Testis (tissue), 3 donors: ENCODE data around the gene SLC6A19. TPM values are rescaled to one million over a fixed set of nuclear protein-coding genes. Genes with fewer than 3 reads are reported as not detected.

Experiments
- DNase-seq: peaks from one replicate; pipeline ENCODE4 v3.0.0-alpha.2; 2019
- H3K27ac ChIP-seq, 2 donors: fragments of 200-600 bp; sonication (generic); one replicate each; pipeline ENCODE4 v1.5.1; 2019
- H3K27me3 ChIP-seq: fragments of 200-600 bp; sonication (generic); one replicate; pipeline ENCODE4 v1.5.1; 2019
- H3K36me3 ChIP-seq: fragments of 200-600 bp; sonication (generic); one replicate; pipeline ENCODE4 v1.5.1; 2017; ENCODE audit warnings: low read depth; ENCODE audit errors: missing control alignments
- H3K4me1 ChIP-seq: fragments of 200-600 bp; sonication (generic); one replicate; pipeline ENCODE4 v1.5.1; 2019
- H3K4me3 ChIP-seq, 2 donors: fragments of 200-600 bp; sonication (generic); one replicate each; pipeline ENCODE4 v1.5.1; 2017 to 2019
- H3K9me3 ChIP-seq: fragments of 200-600 bp; sonication (generic); one replicate; pipeline ENCODE4 v1.5.1; 2017
- POLR2A ChIP-seq: fragments of 450-650 bp; IDR thresholded peaks from one replicate; pipeline ENCODE4 v1.6.1; 2017; ENCODE audit warnings: antibody characterized with exemption, mild to moderate bottlenecking, moderate library complexity
- whole genome bisulfite sequencing, 2 donors: methylation state at CpG; one replicate each; pipeline ENCODE4 v1.1.5; 2018; 5-methylcytosine and 5-hydroxymethylcytosine counted together
- intact Hi-C: fragments of 100-400 bp; cut with DNase I; formaldehyde crosslinking; loops from one replicate; pipeline ENCODE4 v1.15.1; 2023; ENCODE audit warnings: low total_unique reads
- polyA plus RNA-seq: library from polyadenylated mRNA; stranded (reverse); fragments of 350-450 nt; fragmentation: Illumina TruSeq; extraction: RNeasy Lipid Tissue Mini Kit (QIAGEN cat#74804); gene quantifications from one replicate; pipeline ENCODE4 v1.2.3, GENCODE V29; 2014; ENCODE audit warnings: low read depth, low replicate concordance; ENCODE audit not compliant: insufficient read depth
- total RNA-seq, 2 donors: library from RNA; depleted of rRNA; stranded (reverse); fragments of >200 nt; gene quantifications; one replicate each; pipeline ENCODE4 v1.2.3, GENCODE V29; 2016
- TF ChIP-seq, protein P1 (sequence below), 3 experiments: fragments of 450-650 bp in 2 of 3; fragments of 200-600 bp in 1 of 3; sonication (generic) in 1 of 3; IDR thresholded peaks; one replicate each; pipeline ENCODE4 v1.5.1; 2016 to 2019; ENCODE audit warnings: antibody characterized with exemption in 3 of 3, mild to moderate bottlenecking in 2 of 3, moderate library complexity in 1 of 3

Gene SLC6A19
- total and polyA plus RNA-seq, 3 donors from 2014 or later = 0.16 to 0.68 (median 0.28) TPM

DNA sequence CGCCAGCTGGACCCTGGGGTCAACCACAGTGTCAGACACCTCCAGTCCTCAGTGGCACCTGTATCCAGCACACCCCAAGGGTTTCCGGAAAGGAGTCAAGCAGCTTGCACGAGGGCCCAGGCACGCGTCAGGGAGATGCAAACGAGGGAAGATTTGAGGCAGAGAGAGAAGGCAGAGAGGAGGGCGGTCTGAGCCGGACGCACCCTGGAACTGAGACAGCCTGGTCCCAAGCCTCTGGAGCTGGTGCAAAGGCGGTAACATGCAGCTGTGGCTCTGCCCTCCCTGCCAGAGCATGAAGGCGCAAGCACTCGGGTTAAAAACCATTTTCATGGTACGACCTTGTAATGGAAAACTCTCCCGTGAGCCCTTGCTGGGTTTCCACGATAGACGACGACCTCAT is 56.0 kb downstream of the SLC6A19 start:
- intact Hi-C loops = no loop called here
- H3K27me3 ChIP-seq = no peaks in the 10 kb centered on the region
- DNase-seq = no peak
- 83 to 84% methylated on average over 16 to 17 of the region's 17 CpGs for WGBS, 2 donors
- H3K9me3 ChIP-seq = no peaks in the 10 kb centered on the region
- H3K4me1 ChIP-seq = no peaks in the 10 kb centered on the region
- no peak for TF ChIP-seq POLR2A
- TF ChIP-seq, protein P1, sequence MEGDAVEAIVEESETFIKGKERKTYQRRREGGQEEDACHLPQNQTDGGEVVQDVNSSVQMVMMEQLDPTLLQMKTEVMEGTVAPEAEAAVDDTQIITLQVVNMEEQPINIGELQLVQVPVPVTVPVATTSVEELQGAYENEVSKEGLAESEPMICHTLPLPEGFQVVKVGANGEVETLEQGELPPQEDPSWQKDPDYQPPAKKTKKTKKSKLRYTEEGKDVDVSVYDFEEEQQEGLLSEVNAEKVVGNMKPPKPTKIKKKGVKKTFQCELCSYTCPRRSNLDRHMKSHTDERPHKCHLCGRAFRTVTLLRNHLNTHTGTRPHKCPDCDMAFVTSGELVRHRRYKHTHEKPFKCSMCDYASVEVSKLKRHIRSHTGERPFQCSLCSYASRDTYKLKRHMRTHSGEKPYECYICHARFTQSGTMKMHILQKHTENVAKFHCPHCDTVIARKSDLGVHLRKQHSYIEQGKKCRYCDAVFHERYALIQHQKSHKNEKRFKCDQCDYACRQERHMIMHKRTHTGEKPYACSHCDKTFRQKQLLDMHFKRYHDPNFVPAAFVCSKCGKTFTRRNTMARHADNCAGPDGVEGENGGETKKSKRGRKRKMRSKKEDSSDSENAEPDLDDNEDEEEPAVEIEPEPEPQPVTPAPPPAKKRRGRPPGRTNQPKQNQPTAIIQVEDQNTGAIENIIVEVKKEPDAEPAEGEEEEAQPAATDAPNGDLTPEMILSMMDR (IDR thresholded peaks at IDR 0.05) = no peak
- H3K4me3 ChIP-seq = no peak overlapping the region
- H3K36me3 ChIP-seq = no peaks in the 10 kb centered on the region
- no peak overlapping the region for H3K27ac ChIP-seq

DNA sequence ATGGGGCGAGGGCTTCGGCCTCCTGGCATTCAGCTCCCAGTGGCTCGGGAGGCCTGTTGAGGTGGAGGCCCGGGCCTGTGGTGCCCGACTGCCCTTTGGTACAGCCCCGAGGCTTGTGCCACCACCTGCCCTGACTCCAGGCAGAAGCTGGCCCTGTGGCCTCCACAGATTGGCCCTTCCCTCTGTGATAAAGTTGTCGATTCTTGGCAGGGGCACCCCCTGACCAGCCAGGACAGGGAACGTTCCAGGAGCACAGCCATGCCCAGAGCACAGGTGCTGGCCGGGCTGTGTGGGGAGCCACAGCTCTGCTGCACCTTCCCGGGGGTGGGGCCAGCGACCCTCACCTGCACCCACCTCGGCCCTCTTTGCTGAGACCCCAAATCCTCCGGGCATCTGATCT is 56.4 kb downstream of the SLC6A19 start:
- Histone ChIP-seq H3K4me1 (no peaks in the 10 kb centered on the region), H3K36me3 (no peaks in the 10 kb centered on the region), H3K27me3 (no peaks in the 10 kb centered on the region), H3K9me3 (no peaks in the 10 kb centered on the region), H3K27ac (no peak overlapping the region), H3K4me3 (no peak overlapping the region)
- TF ChIP-seq POLR2A = no peak
- WGBS, 2 donors = 94% methylated on average over 11 to 13 of the region's 13 CpGs
- intact Hi-C loops = no loop called here
- DNase-seq = no peak

DNA sequence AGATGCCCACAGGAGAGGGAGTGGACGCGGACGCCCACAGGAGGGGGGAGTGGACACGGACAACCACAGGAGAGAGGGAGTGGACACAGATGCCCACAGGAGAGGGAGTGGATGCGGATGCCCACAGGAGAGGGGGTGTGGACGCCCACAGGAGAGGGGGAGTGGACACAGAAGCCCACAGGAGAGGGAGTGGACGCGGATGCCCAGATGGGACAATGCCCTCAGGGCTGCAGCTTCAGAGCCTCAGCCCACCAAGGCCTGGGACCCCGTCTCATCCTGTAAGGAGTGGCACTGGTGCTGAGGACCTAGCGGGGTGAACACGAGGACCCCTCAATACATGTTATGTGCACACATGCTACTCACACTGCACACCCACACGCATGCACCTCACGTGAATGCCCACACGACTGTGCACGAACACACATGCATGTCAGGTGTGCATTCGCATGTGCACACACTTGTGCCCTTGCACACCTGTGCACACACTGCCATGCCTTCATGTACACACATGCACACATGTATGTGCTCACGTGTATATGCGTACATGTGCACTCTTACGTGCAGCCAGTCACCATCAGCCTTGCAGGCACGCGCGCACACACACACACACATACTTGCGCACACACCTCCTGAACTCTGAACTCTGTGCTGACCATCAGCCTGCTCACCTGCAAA is 58.5 kb downstream of the SLC6A19 start:
- TF ChIP-seq, protein P1 (IDR thresholded peaks at IDR 0.05) = no peak
- TF ChIP-seq POLR2A = no peak
- intact Hi-C loops = no loop called here

DNA sequence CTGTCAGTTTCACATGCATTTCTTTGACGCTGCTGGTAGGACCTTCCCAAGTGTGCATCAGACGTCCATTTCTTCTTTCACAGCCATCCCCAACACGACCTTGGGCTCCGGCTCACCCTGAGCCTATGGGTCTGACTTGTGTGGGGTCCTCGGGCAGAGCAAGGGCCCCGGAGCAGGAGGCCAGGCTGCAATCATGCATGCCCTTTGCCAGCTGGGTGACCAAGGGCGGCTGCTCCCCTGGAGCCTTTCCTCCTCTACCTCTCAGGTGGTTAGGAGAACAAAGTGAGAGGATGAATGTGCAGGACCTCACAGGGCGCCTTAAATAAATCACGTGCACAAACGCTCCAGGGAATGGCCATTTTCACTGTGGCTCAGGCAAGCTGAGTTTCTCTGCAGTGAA is 60.2 kb downstream of the SLC6A19 start:
- H3K27me3 ChIP-seq = no peaks in the 10 kb centered on the region
- intact Hi-C loops = no loop called here
- no peak for DNase-seq
- TF ChIP-seq, protein P1 (IDR thresholded peaks at IDR 0.05) = no peak
- no peak for TF ChIP-seq POLR2A
- 91 to 92% methylated on average over 10 of the region's 10 CpGs for WGBS, 2 donors
- H3K36me3 ChIP-seq = no peaks in the 10 kb centered on the region
- no peak overlapping the region for H3K27ac ChIP-seq
- H3K4me1 ChIP-seq = no peaks in the 10 kb centered on the region
- H3K4me3 ChIP-seq = no peak overlapping the region
- no peaks in the 10 kb centered on the region for H3K9me3 ChIP-seq

More for the DNA sequence above, 58.5 kb downstream of the SLC6A19 start:
- DNase-seq = no peak
- Histone ChIP-seq H3K27me3 (no peaks in the 10 kb centered on the region), H3K4me1 (no peaks in the 10 kb centered on the region), H3K9me3 (no peaks in the 10 kb centered on the region), H3K27ac (no peak overlapping the region), H3K36me3 (no peaks in the 10 kb centered on the region), H3K4me3 (no peak overlapping the region)
- 94 to 95% methylated on average over 16 to 23 of the region's 23 CpGs for WGBS, 2 donors

DNA sequence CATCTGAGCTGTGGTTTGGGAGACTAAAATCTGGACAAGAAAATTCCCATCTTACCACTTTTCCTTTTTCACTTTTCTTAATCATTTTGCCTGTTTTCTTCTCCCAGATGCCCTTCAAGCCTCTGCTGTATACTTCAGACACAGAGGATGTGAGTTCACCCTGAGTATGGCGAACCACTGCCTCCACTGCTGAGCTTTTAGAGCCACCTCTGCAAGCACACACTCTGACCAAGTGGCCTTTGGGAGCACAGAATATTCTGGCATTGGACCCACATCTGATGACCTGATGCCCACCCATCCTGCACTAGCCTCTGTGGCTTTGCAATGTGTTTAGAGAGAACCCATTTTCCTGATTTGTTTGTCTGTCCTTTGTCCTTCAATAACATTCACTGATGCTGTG is 61.0 kb downstream of the SLC6A19 start:
- TF ChIP-seq POLR2A = no peak
- TF ChIP-seq, protein P1 (IDR thresholded peaks at IDR 0.05) = no peak
- Histone ChIP-seq H3K9me3 (no peaks in the 10 kb centered on the region), H3K4me1 (no peaks in the 10 kb centered on the region), H3K36me3 (no peaks in the 10 kb centered on the region), H3K4me3 (no peak overlapping the region), H3K27ac (no peak overlapping the region), H3K27me3 (no peaks in the 10 kb centered on the region)
- intact Hi-C loops = no loop called here
- WGBS, 2 donors = 84 to 100% methylated on average over 1 of the region's 1 CpG
- DNase-seq = no peak
